Peyer's patch (tissue), 4 donors: Measurements from ENCODE around the gene SAMD5. TPM values are rescaled to one million over a fixed set of nuclear protein-coding genes. Genes with fewer than 3 reads are reported as not detected.

Source experiments
- DNase-seq, 3 donors: peaks; one replicate each; pipeline ENCODE4 v3.0.0-alpha.2; 2017 to 2019
- H3K27ac ChIP-seq, 4 donors: fragments of 200-600 bp; sonication (generic); one replicate each; pipeline ENCODE4 v1.5.1; 2016 to 2019
- H3K27me3 ChIP-seq, 2 donors: fragments of 200-600 bp; sonication (generic); one replicate each; pipeline ENCODE4 v1.5.1; 2019
- H3K36me3 ChIP-seq, 3 donors: fragments of 200-600 bp; sonication (generic); one replicate each; pipeline ENCODE4 v1.5.1; 2016 to 2019
- H3K4me1 ChIP-seq, 4 donors: fragments of 200-600 bp; sonication (generic); one replicate each; pipeline ENCODE4 v1.5.1; 2016 to 2019
- H3K4me3 ChIP-seq, 4 donors: fragments of 200-600 bp; sonication (generic); 1 replicate in 3 of 4; 2 replicates in 1 of 4; pipeline ENCODE4 v1.5.1; 2016 to 2019; ENCODE audit warnings: mild to moderate bottlenecking in 1 of 4
- H3K9me3 ChIP-seq, 4 donors: fragments of 200-600 bp; sonication (generic); one replicate each; pipeline ENCODE4 v1.5.1; 2016 to 2019; ENCODE audit warnings: mild to moderate bottlenecking in 1 of 4
- CTCF ChIP-seq, 6 experiments: fragments of 450-650 bp in 4 of 6; fragments of 200-600 bp in 2 of 6; sonication (generic) in 1 of 6; IDR thresholded peaks; one replicate each; pipeline ENCODE4 v1.5.1; 2017 to 2019; ENCODE audit warnings: antibody characterized with exemption in 6 of 6, mild to moderate bottlenecking in 3 of 6, moderate library complexity in 1 of 6
- POLR2A ChIP-seq, 2 donors: fragments of 450-650 bp; IDR thresholded peaks; one replicate each; pipeline ENCODE4 v1.5.1; 2017; ENCODE audit warnings: antibody characterized with exemption in 2 of 2, mild to moderate bottlenecking in 2 of 2, moderate library complexity in 2 of 2
- total RNA-seq, 4 donors: library from RNA; depleted of rRNA; stranded (reverse); fragments of >200 nt; gene quantifications; one replicate each; pipeline ENCODE4 v1.1.0, GENCODE V29; 2016

Gene SAMD5
- total RNA-seq, 4 donors from 2014 or later: 7.4 to 13.3 (median 9.3) TPM

GRCh38 chr6:147468634-147469033 lies 39.9 kb upstream of the SAMD5 start:
- Histone ChIP-seq H3K4me1 (no peaks in the 10 kb centered on the region), H3K27ac (no peak overlapping the region), H3K36me3 (no peaks in the 10 kb centered on the region), H3K9me3 (peaks cover 0 to 5% (median 0%) of the 10 kb centered on the region in 4 donors), H3K4me3 (no peak overlapping the region), H3K27me3 (no peaks in the 10 kb centered on the region)
- no peak for TF ChIP-seq POLR2A (IDR thresholded peaks at IDR 0.05)
- TF ChIP-seq CTCF (IDR thresholded peaks at IDR 0.05): no peak
- no peak for DNase-seq

GRCh38 chr6:147479857-147480256 lies 28.6 kb upstream of the SAMD5 start:
- H3K4me1 ChIP-seq: no peaks in the 10 kb centered on the region
- DNase-seq: no peak
- no peaks in the 10 kb centered on the region for H3K36me3 ChIP-seq
- H3K27ac ChIP-seq: no peak overlapping the region
- TF ChIP-seq POLR2A (IDR thresholded peaks at IDR 0.05): no peak
- TF ChIP-seq CTCF (IDR thresholded peaks at IDR 0.05): no peak
- H3K9me3 ChIP-seq: no peaks in the 10 kb centered on the region
- H3K27me3 ChIP-seq: no peaks in the 10 kb centered on the region
- no peak overlapping the region for H3K4me3 ChIP-seq

- H3K9me3 ChIP-seq: no peaks in the 10 kb centered on the region
- no peak overlapping the region for H3K4me3 ChIP-seq
- H3K36me3 ChIP-seq: no peaks in the 10 kb centered on the region
- DNase-seq: no peak
- no peaks in the 10 kb centered on the region for H3K4me1 ChIP-seq
- no peak overlapping the region for H3K27ac ChIP-seq
- no peaks in the 10 kb centered on the region for H3K27me3 ChIP-seq
- no peak for TF ChIP-seq POLR2A (IDR thresholded peaks at IDR 0.05)
- no peak for TF ChIP-seq CTCF (IDR thresholded peaks at IDR 0.05)
These were observed 21.8 kb upstream of the SAMD5 start for GRCh38 chr6:147486683-147487082.

- no peak overlapping the region for H3K4me3 ChIP-seq
- no peaks in the 10 kb centered on the region for H3K27me3 ChIP-seq
- peaks cover 0 to 4% (median 0%) of the 10 kb centered on the region in 4 donors for H3K9me3 ChIP-seq
- H3K36me3 ChIP-seq: no peaks in the 10 kb centered on the region
- DNase-seq: no peak
- H3K27ac ChIP-seq: no peak overlapping the region
- no peak for TF ChIP-seq POLR2A (IDR thresholded peaks at IDR 0.05)
- TF ChIP-seq CTCF (IDR thresholded peaks at IDR 0.05): no peak
- H3K4me1 ChIP-seq: no peaks in the 10 kb centered on the region
These were observed 11.0 kb upstream of the SAMD5 start for GRCh38 chr6:147497472-147497871.

GRCh38 chr6:147503587-147503986 lies 4.9 kb upstream of the SAMD5 start:
- DNase-seq: no peak
- no peaks in the 10 kb centered on the region for H3K36me3 ChIP-seq
- H3K9me3 ChIP-seq: no peaks in the 10 kb centered on the region
- no peak overlapping the region for H3K4me3 ChIP-seq
- H3K27ac ChIP-seq: no peak overlapping the region
- no peaks in the 10 kb centered on the region for H3K27me3 ChIP-seq
- no peak for TF ChIP-seq POLR2A (IDR thresholded peaks at IDR 0.05)
- no peak for TF ChIP-seq CTCF (IDR thresholded peaks at IDR 0.05)
- peaks cover 0 to 11% (median 0%) of the 10 kb centered on the region in 4 donors for H3K4me1 ChIP-seq

- no peak for DNase-seq
- TF ChIP-seq POLR2A (IDR thresholded peaks at IDR 0.05): no peak
- TF ChIP-seq CTCF (IDR thresholded peaks at IDR 0.05): no peak
- peaks cover 0 to 16% (median 0%) of the 10 kb centered on the region in 4 donors for H3K4me1 ChIP-seq
- H3K4me3 ChIP-seq: no peak overlapping the region
- no peaks in the 10 kb centered on the region for H3K27me3 ChIP-seq
- H3K27ac ChIP-seq: no peak overlapping the region
- no peaks in the 10 kb centered on the region for H3K36me3 ChIP-seq
- H3K9me3 ChIP-seq: no peaks in the 10 kb centered on the region
These were observed 3.6 kb upstream of the SAMD5 start for GRCh38 chr6:147504848-147505247.
